ENCODE data around the gene LETM1.

LETM1 gene

GRCh38 chr4:1825326-1825725, 30.6 kb downstream of the LETM1 start:
- no peak for DNase-seq (ENCODE audit: low read depth)

- DNase-seq (ENCODE audit: low read depth) = no peak
These were observed 31.2 kb downstream of the LETM1 start for GRCh38 chr4:1824746-1825145.

GRCh38 chr4:1823545-1823932, 32.4 kb downstream of the LETM1 start:
- DNase-seq (ENCODE audit: low read depth) = no peak

- no peak for DNase-seq (ENCODE audit: low read depth)
These were observed 33.1 kb downstream of the LETM1 start for GRCh38 chr4:1822568-1823544.

GRCh38 chr4:1821679-1822567, 34.0 kb downstream of the LETM1 start:
- DNase-seq (ENCODE audit: low read depth) = no peak

- no peak for DNase-seq (ENCODE audit: low read depth)
These were observed 36.1 kb downstream of the LETM1 start for GRCh38 chr4:1819816-1820215.

- DNase-seq (ENCODE audit: low read depth) = no peak
These were observed 36.7 kb downstream of the LETM1 start for GRCh38 chr4:1819284-1819683.

- no peak for DNase-seq (ENCODE audit: low read depth)
These were observed 39.7 kb downstream of the LETM1 start for GRCh38 chr4:1815997-1816860.

- DNase-seq (ENCODE audit: low read depth) = no peak
These were observed 40.6 kb downstream of the LETM1 start for GRCh38 chr4:1815096-1815996.

- no peak for DNase-seq (ENCODE audit: low read depth)
These were observed 41.5 kb downstream of the LETM1 start for GRCh38 chr4:1814453-1814852.

GRCh38 chr4:1813915-1814314, 42.0 kb downstream of the LETM1 start:
- no peak for DNase-seq (ENCODE audit: low read depth)

- no peak for DNase-seq (ENCODE audit: low read depth)
These were observed 42.7 kb downstream of the LETM1 start for GRCh38 chr4:1813231-1813630.

GRCh38 chr4:1812720-1813119, 43.2 kb downstream of the LETM1 start:
- no peak for DNase-seq (ENCODE audit: low read depth)

- no peak for DNase-seq (ENCODE audit: low read depth)
These were observed 45.2 kb downstream of the LETM1 start for GRCh38 chr4:1810765-1811164.

GRCh38 chr4:1809754-1810502, 46.0 kb downstream of the LETM1 start:
- peak; percentile 31 for DNase-seq (ENCODE audit: low read depth)

- DNase-seq (ENCODE audit: low read depth) = no peak
These were observed 46.9 kb downstream of the LETM1 start for GRCh38 chr4:1808851-1809753.

- no peak for DNase-seq (ENCODE audit: low read depth)
These were observed 47.6 kb downstream of the LETM1 start for GRCh38 chr4:1808396-1808795.

- DNase-seq (ENCODE audit: low read depth) = no peak
These were observed 48.6 kb downstream of the LETM1 start for GRCh38 chr4:1807332-1807777.
